Kidney (tissue), 14 donors: ENCODE measurements around the gene USP24. TPM values are rescaled to one million over a fixed set of nuclear protein-coding genes. Genes with fewer than 3 reads are reported as not detected.

Experiments used
- DNase-seq, 5 donors: peaks; one replicate each; pipeline ENCODE4 v3.0.0-alpha.2; 2013 to 2020
- FAIRE-seq: peaks from 2 replicates; lab custom pipeline; 2012; peaks lifted over from hg19 to GRCh38; lab: Jason Lieb, UNC
- H3K27ac ChIP-seq, 2 donors: one replicate each; pipeline ENCODE4 v1.7.0; 2013; ENCODE audit warnings: low read depth in 2 of 2, low read length in 2 of 2, inconsistent platforms in 1 of 2
- H3K27me3 ChIP-seq: one replicate; pipeline ENCODE4 v1.7.1; 2013; ENCODE audit warnings: low read length, inconsistent platforms; ENCODE audit not compliant: control insufficient read depth, insufficient read depth
- H3K36me3 ChIP-seq, 3 donors: one replicate each; pipeline versions ENCODE4 v1.7.0 to v1.7.1; 2013; ENCODE audit warnings: low read length in 3 of 3, control low read depth in 1 of 3, inconsistent platforms in 1 of 3; ENCODE audit not compliant: insufficient read depth in 3 of 3, control insufficient read depth in 2 of 3
- H3K4me1 ChIP-seq, 3 donors: one replicate each; pipeline versions ENCODE4 v1.7.0 to v1.7.1; 2013; ENCODE audit warnings: low read length in 3 of 3, inconsistent platforms in 1 of 3, low read depth in 1 of 3; ENCODE audit not compliant: control insufficient read depth in 2 of 3, insufficient read depth in 2 of 3
- H3K4me3 ChIP-seq, 3 donors: one replicate each; pipeline versions ENCODE4 v1.7.0 to v1.8.1; 2013; ENCODE audit warnings: low read length in 3 of 3, control low read depth in 1 of 3, inconsistent platforms in 1 of 3
- H3K9ac ChIP-seq, 3 donors: one replicate each; pipeline versions ENCODE4 v1.7.0 to v1.7.1; 2013; ENCODE audit warnings: low read length in 3 of 3, control low read depth in 1 of 3, inconsistent platforms in 1 of 3
- H3K9me3 ChIP-seq, 3 donors: one replicate each; pipeline versions ENCODE4 v1.7.0 to v1.7.1; 2013; ENCODE audit warnings: low read length in 3 of 3, control low read depth in 1 of 3, inconsistent platforms in 1 of 3; ENCODE audit not compliant: control insufficient read depth in 2 of 3, insufficient read depth in 1 of 3
- intact Hi-C: fragments of 100-400 bp; cut with DNase I; formaldehyde crosslinking; loops from one replicate; pipeline ENCODE4 v1.11.1; 2022
- polyA plus RNA-seq: library from polyadenylated mRNA; stranded (reverse); fragments of 350-450 nt; fragmentation: Illumina TruSeq; extraction: RNeasy Lipid Tissue Mini Kit (QIAGEN cat#74804); gene quantifications from one replicate; pipeline ENCODE4 v1.2.3, GENCODE V29; 2014; ENCODE audit warnings: low read depth, low replicate concordance; ENCODE audit not compliant: insufficient read depth
- total RNA-seq: library from RNA; stranded (reverse); fragmentation: NEBNext Ultra II Directional; extraction: Animal tissue kit (Norgen Biotek cat#: 25700); gene quantifications from one replicate; pipeline ENCODE4 v1.2.1, GENCODE V29; 2021
- TF ChIP-seq, protein P1 (sequence below): IDR thresholded peaks from 3 replicates; pipeline ENCODE4 v1.5.1; 2012; ENCODE audit warnings: mild to moderate bottlenecking, moderate library complexity, borderline replicate concordance; ENCODE audit not compliant: insufficient read depth; ENCODE audit errors: extremely low read depth
- donor health status: control.
- donor health status: control.
- donor health status: control.
- donor health status: control.
- donor health status: control.
- donor health status: DM: yes; HTN: yes; CAD: no.
- donor health status: Normal renal cell carcinoma (clear cell type).

The USP24 gene
- total and polyA plus RNA-seq, 2 donors from 2014 or later: 10.1 to 49.2 TPM

DNA sequence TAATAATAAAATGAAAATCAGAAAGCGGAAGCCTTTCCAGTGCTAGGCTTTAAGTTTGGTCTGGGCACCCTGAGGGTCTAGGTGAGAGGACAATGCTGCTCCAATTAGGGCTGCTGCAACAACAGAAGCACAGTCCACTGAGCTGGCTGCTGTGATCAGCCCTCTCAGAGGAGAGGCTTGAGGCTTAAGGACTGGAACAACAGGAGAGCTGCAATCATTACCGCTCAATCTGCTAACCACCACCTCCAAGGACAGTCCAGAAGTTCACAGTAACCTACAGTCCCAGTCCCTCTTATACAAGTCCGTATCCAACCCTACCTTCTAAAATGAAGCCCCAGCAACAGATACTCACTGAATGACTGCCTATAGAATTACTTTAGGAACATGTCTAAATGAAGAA lies 62.1 kb downstream of the USP24 start:
- no peak overlapping the region for H3K4me3 ChIP-seq
- H3K9me3 ChIP-seq: no peaks in the 10 kb centered on the region
- DNase-seq (no peak), FAIRE-seq (no peak)
- intact Hi-C loops: no loop called here
- TF ChIP-seq, protein P1, sequence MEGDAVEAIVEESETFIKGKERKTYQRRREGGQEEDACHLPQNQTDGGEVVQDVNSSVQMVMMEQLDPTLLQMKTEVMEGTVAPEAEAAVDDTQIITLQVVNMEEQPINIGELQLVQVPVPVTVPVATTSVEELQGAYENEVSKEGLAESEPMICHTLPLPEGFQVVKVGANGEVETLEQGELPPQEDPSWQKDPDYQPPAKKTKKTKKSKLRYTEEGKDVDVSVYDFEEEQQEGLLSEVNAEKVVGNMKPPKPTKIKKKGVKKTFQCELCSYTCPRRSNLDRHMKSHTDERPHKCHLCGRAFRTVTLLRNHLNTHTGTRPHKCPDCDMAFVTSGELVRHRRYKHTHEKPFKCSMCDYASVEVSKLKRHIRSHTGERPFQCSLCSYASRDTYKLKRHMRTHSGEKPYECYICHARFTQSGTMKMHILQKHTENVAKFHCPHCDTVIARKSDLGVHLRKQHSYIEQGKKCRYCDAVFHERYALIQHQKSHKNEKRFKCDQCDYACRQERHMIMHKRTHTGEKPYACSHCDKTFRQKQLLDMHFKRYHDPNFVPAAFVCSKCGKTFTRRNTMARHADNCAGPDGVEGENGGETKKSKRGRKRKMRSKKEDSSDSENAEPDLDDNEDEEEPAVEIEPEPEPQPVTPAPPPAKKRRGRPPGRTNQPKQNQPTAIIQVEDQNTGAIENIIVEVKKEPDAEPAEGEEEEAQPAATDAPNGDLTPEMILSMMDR: no peak
- H3K9ac ChIP-seq: no peak overlapping the region
- H3K4me1 ChIP-seq: no peaks in the 10 kb centered on the region
- H3K27ac ChIP-seq: no peak overlapping the region
- H3K36me3 ChIP-seq: peaks cover 3 to 38% (median 20%) of the 10 kb centered on the region in 3 donors
- H3K27me3 ChIP-seq: no peaks in the 10 kb centered on the region

DNA sequence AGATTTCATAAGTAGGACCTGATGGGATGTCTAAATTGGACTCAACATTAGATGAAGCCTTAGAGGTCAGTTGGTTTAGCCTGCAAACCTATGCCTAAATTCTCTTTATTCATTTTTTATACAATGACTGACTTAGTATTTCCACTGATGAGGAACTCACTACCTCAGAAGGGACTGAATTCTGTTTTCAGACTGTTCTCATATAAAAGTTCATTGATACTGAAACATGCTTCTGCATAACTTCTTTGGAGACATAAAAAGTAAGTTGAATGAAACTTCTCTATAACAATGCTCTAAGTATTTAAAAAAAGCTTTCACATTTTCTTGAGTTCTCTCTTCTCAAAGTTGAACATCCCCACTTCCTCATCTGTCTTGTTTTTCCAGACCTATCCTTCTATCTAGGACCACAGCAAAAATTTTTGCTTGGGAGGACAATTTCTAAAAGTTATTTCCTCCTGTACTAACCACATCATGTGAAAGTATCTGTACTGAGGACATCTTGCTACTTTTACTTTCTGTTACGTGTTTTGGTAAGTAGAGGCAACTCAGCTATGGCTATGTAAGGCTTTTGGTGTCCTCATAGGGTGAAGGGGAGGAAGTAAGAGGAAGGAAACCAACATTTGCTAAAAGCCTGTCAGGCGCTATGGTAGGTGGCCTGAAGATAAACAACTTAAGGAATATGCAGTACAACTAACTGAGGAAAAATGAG lies 64.1 kb downstream of the USP24 start:
- H3K36me3 ChIP-seq: peaks cover 3 to 40% (median 19%) of the 10 kb centered on the region in 3 donors
- DNase-seq (no peak), FAIRE-seq (no peak)
- TF ChIP-seq, protein P1: no peak
- peak overlapping the region in 1 of 2 donors; percentile 52 for H3K27ac ChIP-seq
- H3K9ac ChIP-seq: no peak overlapping the region
- H3K4me1 ChIP-seq: no peaks in the 10 kb centered on the region
- no peak overlapping the region for H3K4me3 ChIP-seq
- no peaks in the 10 kb centered on the region for H3K27me3 ChIP-seq
- no peaks in the 10 kb centered on the region for H3K9me3 ChIP-seq
- intact Hi-C loops: no loop called here

DNA sequence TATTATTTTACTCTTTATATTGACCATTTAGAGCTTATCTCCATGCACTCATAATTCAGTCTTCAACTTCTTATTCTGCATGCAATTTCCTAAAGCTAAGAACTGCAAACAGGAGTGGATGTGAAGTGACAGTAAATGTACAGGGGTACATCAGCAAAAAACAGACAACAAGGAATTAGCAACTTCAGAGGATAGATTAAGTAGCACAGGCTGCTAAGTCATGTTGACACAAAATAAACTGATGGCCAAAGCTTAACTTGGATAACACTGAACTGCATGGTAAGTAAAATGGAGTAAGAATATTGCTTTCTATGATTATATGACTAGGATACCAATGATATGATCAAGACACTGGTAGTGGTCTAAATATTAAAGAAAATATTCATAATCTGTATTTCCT lies 66.5 kb downstream of the USP24 start:
- H3K27me3 ChIP-seq: no peaks in the 10 kb centered on the region
- H3K36me3 ChIP-seq: peaks cover 7 to 46% (median 15%) of the 10 kb centered on the region in 3 donors
- H3K4me3 ChIP-seq: no peak overlapping the region
- no peaks in the 10 kb centered on the region for H3K9me3 ChIP-seq
- FAIRE-seq: no peak
- no peak overlapping the region for H3K27ac ChIP-seq
- no peak overlapping the region for H3K9ac ChIP-seq
- DNase-seq: no peak
- intact Hi-C loops: no loop called here
- no peaks in the 10 kb centered on the region for H3K4me1 ChIP-seq
- TF ChIP-seq, protein P1: no peak
